Measurements from ENCODE around the gene CIRBP. TPM values are rescaled to one million over a fixed set of nuclear protein-coding genes. Genes with fewer than 3 reads are reported as not detected.

CIRBP gene
- total RNA-seq, 1 donor from 2014 or later = 421 TPM

DNA sequence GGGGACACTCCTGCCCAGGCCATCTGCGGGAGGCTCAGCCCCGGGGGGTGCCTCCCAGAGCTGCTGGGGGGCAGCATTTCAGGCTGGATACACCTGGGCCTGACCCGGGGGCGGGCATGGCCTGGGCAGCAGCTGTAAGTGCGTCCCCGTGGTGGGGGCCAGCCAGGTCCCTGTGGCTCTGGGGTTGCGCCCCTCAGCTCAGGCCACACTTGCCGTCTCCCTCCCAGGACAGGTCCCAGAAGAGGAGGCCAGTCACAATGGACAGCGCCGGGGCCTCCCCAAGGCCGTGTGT is 43.0 kb upstream of the CIRBP start:
- no peaks in the 10 kb centered on the region for H3K9me3 Mint-ChIP-seq
- no peak for DNase-seq (ENCODE audit: low read depth, low spot score)
- TF ChIP-seq, protein P1, sequence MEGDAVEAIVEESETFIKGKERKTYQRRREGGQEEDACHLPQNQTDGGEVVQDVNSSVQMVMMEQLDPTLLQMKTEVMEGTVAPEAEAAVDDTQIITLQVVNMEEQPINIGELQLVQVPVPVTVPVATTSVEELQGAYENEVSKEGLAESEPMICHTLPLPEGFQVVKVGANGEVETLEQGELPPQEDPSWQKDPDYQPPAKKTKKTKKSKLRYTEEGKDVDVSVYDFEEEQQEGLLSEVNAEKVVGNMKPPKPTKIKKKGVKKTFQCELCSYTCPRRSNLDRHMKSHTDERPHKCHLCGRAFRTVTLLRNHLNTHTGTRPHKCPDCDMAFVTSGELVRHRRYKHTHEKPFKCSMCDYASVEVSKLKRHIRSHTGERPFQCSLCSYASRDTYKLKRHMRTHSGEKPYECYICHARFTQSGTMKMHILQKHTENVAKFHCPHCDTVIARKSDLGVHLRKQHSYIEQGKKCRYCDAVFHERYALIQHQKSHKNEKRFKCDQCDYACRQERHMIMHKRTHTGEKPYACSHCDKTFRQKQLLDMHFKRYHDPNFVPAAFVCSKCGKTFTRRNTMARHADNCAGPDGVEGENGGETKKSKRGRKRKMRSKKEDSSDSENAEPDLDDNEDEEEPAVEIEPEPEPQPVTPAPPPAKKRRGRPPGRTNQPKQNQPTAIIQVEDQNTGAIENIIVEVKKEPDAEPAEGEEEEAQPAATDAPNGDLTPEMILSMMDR (conservative IDR thresholded peaks at IDR 0.05) = no peak
- no peak overlapping the region for H3K4me3 Mint-ChIP-seq
- no peaks in the 10 kb centered on the region for H3K4me1 Mint-ChIP-seq
- no peak overlapping the region for H3K27ac Mint-ChIP-seq (ENCODE audit: unreplicated experiment)
- no peaks in the 10 kb centered on the region for H3K27me3 Mint-ChIP-seq (ENCODE audit: low read depth)
- no peaks in the 10 kb centered on the region for H3K36me3 Mint-ChIP-seq (ENCODE audit: low read depth)

DNA sequence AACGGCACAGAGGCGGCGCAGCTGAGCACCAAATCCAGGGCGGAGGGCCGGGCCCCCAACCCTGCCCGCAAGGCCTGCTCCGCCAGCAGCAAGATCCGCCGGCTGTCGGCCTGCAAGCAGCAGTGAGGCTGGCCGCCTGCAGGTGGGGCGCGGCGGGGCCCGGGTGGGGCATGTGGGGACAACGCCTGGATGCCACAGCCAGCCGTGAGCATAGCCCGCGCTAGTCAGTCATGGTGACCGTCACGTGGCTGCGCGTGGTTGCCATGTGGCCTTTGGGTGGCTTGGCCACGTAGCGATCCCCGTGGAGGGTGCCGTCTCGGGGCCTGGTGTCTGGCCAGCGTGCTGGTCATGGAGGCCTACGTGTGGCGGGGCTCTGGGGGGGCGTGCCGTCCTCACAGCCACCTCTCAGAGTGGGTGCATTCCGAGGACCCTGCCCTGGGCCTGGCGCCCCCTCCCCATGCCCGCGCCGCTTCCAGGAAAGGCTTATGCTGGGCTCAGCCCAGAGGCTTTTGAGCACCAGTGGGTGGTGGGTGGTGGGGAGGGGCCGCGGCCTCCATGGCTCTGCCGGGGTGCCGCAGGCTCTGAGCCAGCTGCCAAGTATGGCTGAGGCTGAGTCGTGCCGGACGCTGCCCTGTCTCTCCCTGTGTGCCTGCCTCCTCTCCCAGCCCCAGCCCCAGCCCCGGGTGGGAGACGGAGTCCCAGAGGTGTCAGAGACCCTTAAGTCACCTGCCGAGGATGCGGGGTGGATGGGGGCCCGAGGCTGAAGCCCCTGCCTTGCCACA is 42.4 kb upstream of the CIRBP start:
- no peaks in the 10 kb centered on the region for H3K27me3 Mint-ChIP-seq (ENCODE audit: low read depth)
- no peak overlapping the region for H3K4me3 Mint-ChIP-seq
- H3K9me3 Mint-ChIP-seq = no peaks in the 10 kb centered on the region
- no peaks in the 10 kb centered on the region for H3K4me1 Mint-ChIP-seq
- H3K27ac Mint-ChIP-seq (ENCODE audit: unreplicated experiment) = no peak overlapping the region
- TF ChIP-seq, protein P1 (conservative IDR thresholded peaks at IDR 0.05) = no peak
- DNase-seq (ENCODE audit: low read depth, low spot score) = no peak
- H3K36me3 Mint-ChIP-seq (ENCODE audit: low read depth) = no peaks in the 10 kb centered on the region

GRCh38 chr19:1227304-1228054 is 41.7 kb upstream of the CIRBP start:
- TF ChIP-seq, protein P1 (conservative IDR thresholded peaks at IDR 0.05) = no peak

GRCh38 chr19:1228161-1228957 is 40.8 kb upstream of the CIRBP start:
- DNase-seq (ENCODE audit: low read depth, low spot score) = no peak
- no peak overlapping the region for H3K27ac Mint-ChIP-seq (ENCODE audit: unreplicated experiment)
- peaks cover 4% of the 10 kb centered on the region for H3K4me1 Mint-ChIP-seq
- no peaks in the 10 kb centered on the region for H3K36me3 Mint-ChIP-seq (ENCODE audit: low read depth)
- no peaks in the 10 kb centered on the region for H3K9me3 Mint-ChIP-seq
- TF ChIP-seq, protein P1 (conservative IDR thresholded peaks at IDR 0.05) = no peak
- H3K27me3 Mint-ChIP-seq (ENCODE audit: low read depth) = no peaks in the 10 kb centered on the region
- no peak overlapping the region for H3K4me3 Mint-ChIP-seq

More at GRCh38 chr19:1227304-1228054, 41.7 kb upstream of the CIRBP start:
- H3K4me3 Mint-ChIP-seq = no peak overlapping the region
- H3K9me3 Mint-ChIP-seq = no peaks in the 10 kb centered on the region
- DNase-seq (ENCODE audit: low read depth, low spot score) = no peak
- no peaks in the 10 kb centered on the region for H3K27me3 Mint-ChIP-seq (ENCODE audit: low read depth)
- peaks cover 2% of the 10 kb centered on the region for H3K4me1 Mint-ChIP-seq
- no peak overlapping the region for H3K27ac Mint-ChIP-seq (ENCODE audit: unreplicated experiment)
- H3K36me3 Mint-ChIP-seq (ENCODE audit: low read depth) = no peaks in the 10 kb centered on the region

DNA sequence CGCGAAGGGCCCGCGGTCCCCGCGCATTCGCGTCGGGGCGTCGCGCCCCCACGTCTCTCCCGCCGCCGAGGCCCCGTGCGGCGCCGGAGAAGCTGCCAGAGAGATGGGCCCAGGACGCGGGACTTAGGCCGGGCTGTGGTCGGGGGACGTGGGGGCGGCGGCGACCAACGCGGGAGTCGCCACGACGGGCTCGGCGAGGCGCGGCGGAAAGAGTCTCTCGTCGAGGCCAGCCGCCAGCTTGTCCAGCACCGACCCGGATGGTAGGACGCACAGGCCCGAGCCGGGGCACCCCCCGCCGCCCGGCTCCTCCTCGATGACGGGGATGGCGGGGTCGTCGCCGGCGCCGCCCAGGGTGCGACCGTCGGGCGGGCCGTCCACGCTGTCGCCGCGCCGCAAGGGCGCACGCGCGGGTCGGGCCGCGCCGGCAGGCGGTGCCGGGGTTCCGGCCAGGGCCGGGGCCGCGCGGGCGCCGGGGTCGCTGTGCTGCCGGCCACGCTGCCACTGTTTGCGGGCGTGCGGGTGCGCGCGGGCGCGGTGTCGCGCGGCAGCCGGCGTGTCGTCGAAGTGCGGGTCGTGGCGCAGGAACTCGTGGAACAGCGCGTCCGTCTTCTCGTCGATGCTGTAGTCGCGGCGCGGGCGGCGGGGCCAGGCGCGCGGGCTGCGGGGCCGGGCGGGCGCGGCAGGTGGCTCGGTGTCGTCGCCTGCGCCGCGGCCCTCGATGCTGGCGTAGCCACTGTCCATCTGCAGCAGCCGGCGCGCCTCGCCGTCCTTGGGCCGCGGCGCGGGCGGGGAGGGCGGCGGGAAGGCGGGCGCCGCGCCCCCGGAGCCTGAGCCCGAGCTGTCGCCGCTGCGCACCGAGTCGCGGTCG is 39.8 kb upstream of the CIRBP start:
- TF ChIP-seq, protein P1 (conservative IDR thresholded peaks at IDR 0.05) = no peak
- H3K9me3 Mint-ChIP-seq = no peaks in the 10 kb centered on the region
- H3K36me3 Mint-ChIP-seq (ENCODE audit: low read depth) = no peaks in the 10 kb centered on the region
- no peaks in the 10 kb centered on the region for H3K27me3 Mint-ChIP-seq (ENCODE audit: low read depth)
- no peak overlapping the region for H3K27ac Mint-ChIP-seq (ENCODE audit: unreplicated experiment)
- peaks cover 4% of the 10 kb centered on the region for H3K4me1 Mint-ChIP-seq
- H3K4me3 Mint-ChIP-seq = no peak overlapping the region
- DNase-seq (ENCODE audit: low read depth, low spot score) = no peak

All from neural crest cell (in vitro differentiated cells).